Activated CD4-positive, alpha-beta T cell treated with anti-CD3 and anti-CD28 coated beads, Interleukin-2, amount 50 U/mL, for 48 hours (primary cell): Measurements from ENCODE around the gene KCNQ1.

Experiments used
- DNase-seq, 2 experiments: peaks; one replicate each; pipeline ENCODE4 v3.0.0-alpha.2; 2020

Gene KCNQ1

DNA sequence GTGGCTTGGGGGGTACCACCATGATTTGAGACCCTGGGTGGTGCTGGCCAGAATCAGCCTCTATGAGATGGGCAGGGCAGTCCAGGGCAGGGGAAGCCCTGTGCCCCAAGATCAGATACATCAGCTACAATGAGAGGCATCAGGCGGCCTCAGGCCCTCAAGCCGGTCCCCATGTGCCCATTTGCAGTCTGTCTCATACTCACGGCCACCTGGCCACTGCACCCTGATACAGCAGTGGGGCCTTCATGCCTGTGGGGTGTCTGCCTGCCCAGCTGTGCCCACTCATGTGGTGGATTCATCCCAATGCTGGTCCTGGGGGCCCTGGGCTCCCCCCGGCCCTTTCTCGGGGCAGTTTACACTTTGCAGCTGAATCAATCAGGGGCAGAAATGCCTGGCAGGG lies 297.4 kb downstream of the KCNQ1 start:
- DNase-seq: no peak

DNA sequence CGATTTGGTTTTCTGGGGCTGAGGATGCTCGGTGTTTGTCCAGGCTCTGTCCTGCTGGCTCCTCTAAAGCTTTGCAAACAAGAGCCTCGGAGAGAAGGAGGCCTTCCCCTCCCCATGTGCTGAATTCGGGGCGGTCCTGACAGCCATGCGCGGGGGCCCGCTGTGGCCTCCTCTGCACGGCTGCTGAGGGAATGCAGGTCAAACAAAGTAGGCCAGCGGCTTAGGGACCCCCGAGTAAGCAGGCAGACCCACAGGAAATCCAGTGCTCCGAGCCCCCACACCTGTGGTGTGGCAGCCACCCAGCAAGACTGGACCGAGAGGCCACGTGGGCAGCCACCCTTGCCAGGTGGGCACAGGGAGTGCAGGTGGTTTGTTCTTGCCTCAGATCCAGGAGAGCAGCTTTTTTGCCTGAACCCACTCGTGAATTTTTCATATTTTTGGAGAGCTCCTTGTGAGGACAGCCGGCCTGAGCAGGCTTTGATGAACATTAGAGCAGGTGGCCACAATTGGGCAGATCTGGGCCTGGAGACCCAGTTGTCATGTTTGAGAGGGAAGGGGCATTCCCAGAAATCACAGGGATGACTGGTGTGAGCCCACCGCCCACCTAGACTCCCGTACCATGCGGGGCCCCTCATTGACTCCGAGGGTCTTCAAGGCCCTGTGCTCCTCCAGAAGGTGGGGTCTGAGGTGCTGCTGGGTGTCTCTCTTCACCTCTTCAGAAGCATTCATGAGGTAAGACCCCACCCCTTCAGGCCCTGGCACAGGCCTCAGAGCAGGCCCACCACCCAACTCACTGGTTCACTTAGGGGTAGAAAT lies 298.0 kb downstream of the KCNQ1 start:
- no peak for DNase-seq

DNA sequence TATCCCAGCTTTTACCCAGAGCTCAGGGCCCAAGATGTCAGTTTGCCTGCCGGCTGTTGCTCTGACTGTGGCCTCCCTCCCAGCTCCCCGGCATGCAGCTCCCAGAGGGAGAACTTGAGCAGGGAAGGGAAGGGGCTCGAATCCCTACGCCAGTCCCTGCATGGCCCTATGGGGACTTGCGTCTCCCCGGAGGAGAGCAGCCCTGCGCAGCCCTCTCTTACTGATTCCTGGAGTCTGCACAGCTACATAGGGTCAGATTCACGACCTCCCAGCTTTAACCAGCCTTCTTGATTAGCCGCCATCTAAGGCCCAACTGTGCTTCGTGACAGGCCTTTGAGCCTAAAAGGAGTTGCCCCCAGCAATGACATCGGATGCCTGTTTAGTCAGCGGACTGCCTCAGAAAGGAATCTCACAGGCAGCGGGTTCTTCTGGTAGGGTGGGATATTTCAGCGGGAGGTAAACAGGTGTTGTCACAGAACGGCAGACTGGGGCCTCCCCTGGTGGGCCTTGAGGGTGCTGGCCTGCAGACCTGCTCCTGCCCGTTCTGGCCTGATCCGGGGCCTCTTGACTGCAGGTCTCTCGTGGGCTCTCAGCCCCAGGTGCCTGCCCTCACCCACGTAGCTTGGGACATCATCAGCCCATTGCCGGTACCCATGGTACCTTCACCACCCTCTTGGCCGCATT lies 298.8 kb downstream of the KCNQ1 start:
- no peak for DNase-seq

DNA sequence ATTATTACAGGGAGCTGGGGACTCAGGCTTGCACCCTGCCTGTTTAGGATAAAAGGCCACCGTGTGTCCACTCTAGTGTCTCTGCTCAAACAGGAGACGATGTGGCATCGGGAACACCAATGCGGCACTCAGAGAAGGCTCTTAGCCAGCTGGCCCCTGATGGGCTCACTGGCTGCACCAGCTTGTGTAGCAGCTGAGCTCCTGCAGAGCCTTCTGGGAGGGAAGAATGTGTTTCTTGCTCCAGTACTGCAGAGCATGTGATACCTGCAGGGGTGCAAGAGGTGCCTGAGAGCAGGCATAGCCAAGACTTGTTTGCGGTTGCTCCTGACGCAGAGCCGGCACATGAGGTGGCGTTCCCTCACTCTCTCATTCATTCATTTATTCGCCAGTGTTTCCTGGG lies 299.4 kb downstream of the KCNQ1 start:
- no peak for DNase-seq

DNA sequence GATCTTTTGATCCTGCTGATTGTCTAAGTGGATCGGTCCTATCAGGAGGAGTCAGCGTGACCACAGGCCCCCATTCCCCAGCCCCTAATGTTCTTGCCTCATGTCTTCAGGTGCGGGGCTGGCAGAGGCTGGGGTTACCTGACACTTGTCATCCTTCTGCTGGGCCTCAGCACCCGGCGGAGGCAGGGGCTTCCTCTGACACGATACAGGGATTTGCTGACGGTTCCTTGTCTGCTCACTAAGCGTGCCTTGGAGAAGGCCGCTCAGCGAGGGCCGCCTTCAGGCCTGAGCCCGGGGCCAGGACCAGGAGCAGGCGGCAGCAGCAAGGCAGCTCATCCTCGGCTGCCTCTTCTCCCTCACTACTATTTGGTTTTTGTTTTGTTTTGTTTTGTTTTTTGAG lies 300.7 kb downstream of the KCNQ1 start:
- no peak for DNase-seq

DNA sequence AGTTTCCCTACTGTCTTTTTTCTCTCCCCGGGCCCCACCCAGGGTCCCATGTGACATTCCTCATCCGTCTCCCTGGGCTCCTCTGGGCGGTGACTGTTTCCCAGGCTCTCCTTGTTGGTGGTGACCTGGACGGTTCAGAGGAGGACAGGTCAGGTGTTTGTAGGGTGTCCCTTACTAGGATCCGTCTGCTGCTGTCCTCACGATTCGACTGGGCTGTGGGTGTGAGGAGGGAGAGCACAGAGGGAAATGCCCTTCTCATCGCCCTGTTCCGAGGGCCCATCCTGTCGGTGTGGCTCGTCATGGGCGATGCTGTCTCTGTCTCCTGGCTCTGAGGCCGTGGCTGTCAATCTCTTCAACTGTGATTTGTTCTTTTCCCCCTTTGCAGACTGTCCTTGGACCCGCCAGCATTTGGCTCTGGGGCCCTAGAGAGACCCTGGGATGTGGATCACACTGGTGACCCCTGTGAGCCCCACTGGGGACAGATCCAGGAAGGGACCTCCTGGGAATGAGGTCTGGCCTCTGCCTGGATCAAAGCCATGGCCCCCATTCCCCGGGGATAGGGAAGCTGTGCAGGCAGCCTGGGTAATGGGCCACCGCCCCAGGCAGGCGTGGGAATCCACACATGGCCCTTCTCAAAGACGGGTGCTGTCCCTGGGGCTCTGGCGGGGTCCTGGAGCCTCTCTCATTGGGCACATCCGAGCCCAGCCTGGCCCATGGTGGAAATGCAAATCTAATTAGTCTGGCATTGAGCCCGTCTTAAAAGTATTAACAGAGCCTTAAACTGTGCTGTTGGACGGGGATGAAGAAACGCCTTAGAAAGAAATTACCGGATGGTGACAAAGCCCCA lies 301.8 kb downstream of the KCNQ1 start:
- no peak for DNase-seq

DNA sequence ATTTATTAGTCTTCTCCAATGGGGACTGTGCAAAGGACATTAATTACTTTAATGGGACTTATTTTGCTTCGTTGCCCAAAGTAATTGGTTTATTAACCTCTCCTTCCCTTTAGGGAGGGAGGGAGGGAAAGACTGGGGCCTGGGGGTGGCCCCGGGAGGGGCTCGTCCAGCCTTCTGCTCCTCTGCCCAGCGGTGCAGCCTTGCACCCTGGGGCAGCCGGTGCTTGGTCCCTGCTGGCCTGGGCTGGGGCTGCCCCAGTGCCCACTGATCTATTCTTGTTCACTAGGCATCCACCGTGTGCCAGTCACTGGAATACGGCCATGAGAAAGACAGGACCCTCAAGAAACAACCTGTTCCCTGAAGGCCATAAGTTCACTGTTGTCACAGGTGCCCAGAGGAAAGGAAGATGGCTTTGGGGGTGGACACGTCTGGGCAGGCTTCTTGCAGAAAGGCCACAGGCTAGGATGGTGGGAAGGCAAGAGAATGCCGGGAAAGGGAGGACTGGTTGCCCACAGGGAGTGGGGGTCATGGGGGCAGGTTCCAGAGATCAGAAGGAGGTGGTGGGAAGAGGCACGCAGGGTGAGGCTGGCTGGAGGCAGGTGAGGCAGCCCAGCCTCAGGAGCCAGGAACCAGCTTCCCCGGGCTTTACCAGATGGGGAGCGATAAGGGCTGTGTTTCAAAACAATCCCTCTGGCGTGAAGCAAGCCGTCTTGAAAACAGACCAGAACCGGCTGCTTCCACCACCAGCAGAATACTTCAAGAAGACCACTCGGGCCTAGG lies 302.6 kb downstream of the KCNQ1 start:
- DNase-seq: no peak

DNA sequence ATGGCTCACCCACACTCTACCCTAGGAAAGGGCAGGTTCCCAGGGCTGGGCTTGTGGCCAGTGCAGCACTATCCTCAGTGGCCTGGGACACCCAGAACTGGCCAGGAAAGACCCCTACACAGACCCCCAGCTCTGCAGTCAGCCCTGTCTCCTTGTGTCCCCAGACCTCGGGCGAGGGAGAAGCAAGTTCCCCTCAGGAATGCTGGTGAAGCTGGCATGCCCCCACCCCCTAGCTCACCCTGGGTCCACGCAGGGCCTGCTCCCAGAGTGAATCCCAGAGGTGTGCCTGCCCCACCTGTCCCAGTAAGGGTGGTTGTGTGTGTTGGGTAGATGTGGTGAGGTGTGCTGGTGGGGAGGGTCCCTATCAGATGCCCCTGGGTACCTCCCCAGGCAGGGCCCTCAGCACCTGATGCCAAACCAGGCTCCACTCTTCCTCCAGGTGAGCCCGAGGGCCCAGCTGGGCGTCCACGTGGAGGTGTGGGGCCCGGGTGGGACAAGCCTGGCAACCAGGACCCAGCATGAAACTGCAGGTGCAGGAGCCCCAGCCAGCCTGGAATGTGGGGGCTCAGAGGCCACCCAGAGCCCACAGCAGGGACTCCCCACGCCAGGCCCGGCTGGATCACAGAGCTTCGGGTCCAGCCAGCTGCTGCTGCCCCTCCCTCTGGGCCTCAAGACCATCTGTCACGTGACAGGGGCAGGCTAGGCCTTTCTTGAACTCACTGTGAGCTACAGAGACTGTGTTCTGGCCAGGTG lies 303.4 kb downstream of the KCNQ1 start:
- no peak for DNase-seq

DNA sequence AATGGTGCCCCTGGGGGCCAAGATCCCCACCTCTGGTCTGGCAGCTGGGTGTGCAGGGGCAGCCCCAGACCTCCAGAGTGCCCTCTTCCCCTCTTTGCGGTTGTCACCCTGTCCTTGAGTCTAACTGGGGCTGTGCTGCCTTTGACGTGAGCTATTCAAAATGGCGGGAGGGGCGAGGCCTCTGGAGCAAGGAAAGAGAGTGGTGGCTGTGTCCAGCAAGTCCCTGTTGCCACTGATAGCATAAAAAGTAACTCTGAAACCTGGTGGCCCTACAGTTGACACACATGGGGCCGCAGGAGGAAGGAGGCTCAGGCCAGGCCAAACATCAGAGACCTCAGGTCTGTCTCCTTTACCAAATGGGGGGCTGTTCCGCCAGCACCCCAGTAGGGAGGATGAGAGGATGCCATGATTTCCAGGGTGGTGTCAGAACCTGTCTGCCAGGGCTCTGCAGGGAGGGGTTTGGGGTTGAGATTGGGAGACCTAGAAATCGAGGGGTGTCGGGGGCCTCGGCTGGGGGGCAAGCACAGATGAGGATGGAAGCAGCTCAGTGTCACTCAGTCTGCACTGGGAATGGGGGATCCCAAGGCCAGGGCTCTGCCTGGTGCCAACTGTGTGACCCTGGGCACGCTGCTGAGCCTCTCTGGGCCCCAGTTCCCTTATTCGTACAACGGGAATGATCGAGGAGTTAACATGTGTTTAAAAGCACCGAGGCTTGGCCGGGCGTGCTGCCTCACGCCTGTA lies 304.2 kb downstream of the KCNQ1 start:
- no peak for DNase-seq

DNA sequence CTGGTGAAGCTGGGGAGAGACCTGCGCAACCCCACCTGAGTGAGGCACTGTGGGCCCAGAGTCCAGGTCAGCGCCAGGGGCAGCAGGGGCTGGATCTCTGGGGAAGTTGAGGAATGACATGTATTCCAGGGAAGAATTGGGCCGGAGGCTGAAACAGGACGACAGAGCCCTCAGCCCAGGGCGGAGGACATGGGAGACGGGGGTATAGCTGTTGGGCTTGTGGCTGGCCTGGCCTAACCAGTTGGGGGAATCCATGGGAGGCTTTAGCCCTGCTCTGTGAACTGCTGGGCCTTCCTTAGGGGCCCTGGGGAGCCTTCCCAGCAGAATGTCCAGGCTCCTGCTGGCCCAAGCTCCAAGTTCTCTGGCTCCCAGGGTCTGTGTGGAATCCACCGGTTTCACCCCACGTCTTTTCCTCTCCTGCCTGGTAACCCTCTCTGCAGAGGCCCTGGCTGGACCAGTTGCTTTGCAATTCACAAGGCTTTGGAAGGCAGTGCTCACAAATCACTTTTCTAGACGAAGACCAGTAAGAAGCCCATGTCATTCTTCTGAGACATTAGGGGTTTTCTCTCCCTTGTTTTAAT lies 305.4 kb downstream of the KCNQ1 start:
- DNase-seq: no peak

DNA sequence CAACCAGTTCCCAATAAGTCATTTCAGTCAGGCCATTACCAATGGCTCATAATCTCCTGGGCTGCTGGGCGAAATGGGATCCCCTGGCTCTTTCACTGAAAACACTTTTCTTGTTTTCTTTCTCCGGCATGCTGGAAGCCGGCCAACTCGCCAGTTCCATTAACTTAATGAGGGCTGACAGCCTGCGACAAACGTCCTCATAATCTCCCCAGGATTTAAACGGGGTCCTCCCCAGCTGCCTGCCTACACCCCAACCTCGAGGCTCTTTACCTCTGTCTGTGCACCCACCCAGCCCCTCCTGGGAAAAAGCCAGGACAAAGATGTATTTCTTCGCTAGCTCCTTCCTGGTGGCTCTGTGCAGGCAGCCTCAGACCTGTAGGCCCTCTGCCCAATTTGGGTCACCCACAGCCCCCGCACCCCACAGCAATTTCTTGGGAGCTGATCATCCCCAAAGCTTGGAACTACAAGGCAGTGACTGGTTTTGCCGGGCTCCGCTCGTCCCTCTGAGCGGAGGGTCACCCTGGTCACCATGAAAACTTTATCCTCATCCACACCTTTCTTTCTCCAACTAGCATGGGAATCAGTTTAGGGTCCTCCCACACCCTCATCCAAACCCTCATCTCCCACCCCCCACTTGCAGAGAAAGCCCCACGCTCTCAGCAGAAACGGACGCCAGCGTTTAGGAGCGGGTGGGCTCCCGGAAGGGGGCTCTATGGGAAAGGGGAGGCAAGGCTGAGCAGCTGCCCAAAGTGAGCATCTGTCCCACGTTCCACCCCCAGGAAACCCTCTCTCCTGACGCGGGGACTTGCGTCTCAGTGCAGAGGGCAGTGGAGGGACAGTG lies 306.1 kb downstream of the KCNQ1 start:
- no peak for DNase-seq

DNA sequence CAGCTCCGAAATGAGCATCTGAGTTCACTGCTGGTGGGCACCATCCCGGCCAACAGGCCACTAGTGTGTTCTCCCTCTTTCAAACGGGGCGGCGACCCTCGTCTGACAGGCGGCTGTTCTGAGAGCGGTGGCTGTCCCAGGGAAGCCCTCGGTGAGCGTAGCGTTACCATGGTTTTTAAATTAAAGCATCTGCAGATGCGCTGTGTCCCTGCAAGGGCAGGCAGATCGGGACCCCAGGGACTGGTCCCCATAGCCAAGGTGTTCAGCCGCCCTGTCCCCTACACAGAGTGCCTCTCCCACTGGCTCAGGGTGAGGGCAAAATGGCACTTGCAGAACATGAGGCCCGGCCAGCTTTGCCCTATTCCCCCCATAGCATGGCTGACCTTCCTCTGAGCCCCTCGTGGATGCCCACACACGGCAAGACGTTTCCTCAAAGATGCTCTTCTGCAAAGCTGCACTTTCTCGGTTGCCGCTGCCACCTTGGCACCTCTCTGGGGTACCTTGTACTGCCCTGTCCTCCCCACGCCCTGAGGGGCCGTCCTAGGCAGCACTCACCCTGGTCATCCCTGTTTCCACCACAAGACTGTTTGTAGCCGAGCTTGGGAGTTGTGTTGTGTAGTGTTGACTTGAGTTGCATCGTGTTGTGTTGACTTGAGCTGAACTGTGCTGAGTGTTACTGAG lies 306.9 kb downstream of the KCNQ1 start:
- no peak for DNase-seq

DNA sequence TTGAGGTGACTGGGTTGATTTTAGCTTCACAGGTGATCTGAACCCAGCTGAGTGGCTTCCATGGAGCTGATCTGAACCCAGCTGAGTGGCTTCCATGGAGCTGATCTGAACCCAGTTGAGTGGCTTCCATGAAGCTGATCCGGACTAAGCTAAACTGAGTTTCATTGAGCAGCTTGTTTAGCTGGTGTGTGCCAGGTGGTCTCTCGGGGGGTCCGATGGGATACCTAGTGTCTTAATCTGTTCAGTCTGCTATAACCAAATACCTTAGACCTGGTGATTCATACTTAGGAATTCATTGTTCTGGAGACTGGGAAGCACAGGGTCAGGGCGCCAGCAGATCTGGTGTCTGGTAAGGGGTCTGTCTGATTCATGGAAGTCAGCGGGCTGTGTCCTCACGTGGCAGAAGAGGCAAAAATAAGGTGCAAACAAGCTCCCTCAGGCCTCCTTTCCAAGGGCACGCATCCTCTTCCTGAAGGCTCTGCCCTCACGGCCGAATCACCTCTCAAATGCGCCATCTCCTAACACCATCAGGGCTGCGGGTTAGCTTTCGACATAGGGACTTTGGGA lies 307.5 kb downstream of the KCNQ1 start:
- DNase-seq: no peak

DNA sequence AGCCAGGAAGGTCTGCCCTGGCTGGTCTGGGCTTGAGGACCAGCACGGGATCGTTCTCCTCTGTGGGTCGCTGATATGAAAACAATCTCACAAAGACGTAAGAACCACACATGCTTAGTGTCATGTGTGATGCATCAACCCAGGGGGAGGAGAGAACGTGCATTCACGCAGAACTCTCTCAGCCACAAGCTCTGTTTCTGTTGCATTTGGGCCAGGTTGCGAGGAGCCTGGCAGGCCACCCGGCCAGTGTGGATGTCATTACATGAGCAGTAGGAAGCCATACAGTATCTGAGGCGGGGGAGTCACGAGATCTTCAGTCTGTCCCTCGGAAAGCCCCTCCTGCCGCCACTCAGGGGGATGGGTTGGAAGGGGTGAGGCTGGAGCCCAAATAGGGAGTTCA lies 308.1 kb downstream of the KCNQ1 start:
- no peak for DNase-seq

DNA sequence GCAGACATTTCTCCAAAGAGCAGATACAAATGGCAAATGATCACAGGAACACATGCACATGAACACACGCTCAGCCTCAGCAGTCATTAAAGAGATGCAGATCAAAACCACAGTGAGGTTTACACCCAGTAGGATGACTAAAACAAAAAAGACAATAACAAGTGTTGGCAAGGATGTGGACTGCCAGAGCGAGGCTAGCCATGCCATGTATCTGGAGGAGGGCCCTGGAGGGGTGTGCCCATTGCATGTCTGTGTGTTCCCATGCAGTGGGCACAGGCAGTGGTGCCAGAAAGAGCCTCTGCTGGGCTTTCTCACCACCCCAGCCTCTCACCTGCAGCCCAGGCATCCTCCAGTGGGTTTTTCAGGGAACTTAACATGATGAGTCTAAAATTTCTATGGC lies 309.2 kb downstream of the KCNQ1 start:
- DNase-seq: no peak

DNA sequence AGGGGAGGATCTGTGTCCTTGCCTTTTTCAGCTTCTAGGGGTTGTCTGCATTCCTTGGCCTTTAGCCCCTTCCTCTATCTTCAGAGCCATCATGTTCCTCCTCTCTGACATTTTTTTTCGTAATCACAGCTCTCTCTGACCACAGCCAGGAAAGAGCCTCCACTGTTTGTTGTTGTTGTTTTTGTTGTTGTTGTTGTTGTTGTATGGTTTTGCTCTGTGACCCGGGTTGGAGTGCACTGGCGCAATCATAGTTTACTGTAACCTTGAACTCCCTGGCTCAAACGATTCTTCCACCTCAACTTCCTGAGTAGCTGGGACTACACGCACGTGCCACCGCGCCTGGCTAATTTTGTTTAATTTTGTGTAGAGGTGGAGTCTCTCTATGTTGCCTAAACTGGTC lies 310.3 kb downstream of the KCNQ1 start:
- DNase-seq: no peak

DNA sequence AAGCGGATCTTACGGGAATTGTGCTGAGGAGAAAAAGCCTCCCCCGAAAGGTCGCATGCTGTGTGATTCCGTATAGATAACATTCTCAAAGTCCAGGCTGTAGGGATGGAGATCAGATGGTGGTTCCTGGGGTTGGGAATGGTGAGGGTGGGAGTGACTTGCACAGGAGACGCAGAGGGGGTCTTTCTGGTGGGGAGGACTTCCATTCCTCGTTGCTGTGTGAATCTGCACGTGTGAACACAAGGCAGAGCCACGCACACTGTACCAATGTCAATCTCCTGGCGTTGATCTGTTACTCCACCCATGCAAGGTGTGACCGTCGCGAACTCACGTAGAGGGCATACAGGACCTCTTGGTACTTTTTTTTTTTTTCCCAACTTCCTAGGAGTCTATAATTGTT lies 313.9 kb downstream of the KCNQ1 start:
- DNase-seq: no peak

DNA sequence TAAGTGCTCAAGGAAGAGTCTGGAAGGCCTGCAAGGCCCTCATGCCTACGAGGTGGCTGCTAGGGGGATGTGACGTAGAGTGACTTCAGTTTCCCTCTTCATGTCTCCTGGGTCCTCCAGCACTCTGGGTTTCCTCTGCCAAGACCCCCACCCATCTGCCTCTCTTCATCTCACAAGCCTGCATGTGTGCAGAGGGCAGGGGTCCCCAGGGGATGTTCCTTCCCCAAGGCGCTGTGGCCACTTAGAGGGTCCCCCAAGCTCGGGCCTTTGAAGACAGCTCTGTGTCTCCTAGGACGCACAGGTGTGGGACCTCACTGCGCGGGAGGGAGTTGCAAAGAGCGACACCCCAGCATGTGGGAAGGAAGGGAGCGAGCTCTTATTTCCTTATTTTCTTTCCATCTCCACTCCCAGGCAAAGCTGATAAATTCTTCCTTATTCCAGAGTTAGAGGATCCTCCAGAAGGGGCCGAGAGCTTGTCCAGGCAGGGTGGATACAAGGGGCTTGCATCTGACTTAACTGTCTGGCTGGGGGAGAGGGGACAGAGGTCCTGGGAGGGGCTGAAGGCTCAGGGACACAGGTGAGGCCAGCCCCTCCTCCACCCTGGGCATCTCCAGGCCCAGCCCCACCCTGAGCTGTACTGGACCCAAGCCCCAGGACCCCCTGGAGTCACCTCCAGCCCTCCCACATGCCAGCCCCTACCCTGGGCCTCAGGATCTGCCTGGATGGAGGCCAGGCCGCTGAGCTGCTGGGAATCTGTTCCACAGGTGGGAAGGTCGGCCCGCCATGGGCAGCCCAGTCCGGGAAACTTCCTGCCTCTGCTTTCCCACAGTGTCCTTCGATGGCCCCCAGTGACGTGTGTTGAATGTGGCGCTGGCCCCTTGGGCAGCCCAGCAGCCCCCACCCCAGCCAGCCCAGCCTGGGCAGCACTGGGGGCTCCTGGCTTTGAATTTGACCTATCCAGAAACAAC lies 314.7 kb downstream of the KCNQ1 start:
- DNase-seq: no peak
